PC-3 (cell line): ENCODE measurements around the gene PRUNE2.

Experiments
- CTCF ChIP-seq: fragments of 300-600 bp; sonication (generic); conservative IDR thresholded peaks from 2 replicates; pipeline ENCODE4 v1.5.1; 2017; ENCODE audit warnings: antibody characterized with exemption, low read depth, mild to moderate bottlenecking, low read length
- EZH2 ChIP-seq: fragments of 300-600 bp; sonication (generic); IDR thresholded peaks from one replicate; pipeline ENCODE4 v1.6.1; 2017; ENCODE audit warnings: antibody characterized with exemption, mild to moderate bottlenecking, low read length; ENCODE audit not compliant: unreplicated experiment
- EZH2phosphoT487 ChIP-seq: fragments of 300-600 bp; sonication (generic); IDR thresholded peaks from 2 replicates; pipeline ENCODE4 v1.6.1; 2018; ENCODE audit warnings: mild to moderate bottlenecking, antibody characterized with exemption, low read length, borderline replicate concordance

DNA sequence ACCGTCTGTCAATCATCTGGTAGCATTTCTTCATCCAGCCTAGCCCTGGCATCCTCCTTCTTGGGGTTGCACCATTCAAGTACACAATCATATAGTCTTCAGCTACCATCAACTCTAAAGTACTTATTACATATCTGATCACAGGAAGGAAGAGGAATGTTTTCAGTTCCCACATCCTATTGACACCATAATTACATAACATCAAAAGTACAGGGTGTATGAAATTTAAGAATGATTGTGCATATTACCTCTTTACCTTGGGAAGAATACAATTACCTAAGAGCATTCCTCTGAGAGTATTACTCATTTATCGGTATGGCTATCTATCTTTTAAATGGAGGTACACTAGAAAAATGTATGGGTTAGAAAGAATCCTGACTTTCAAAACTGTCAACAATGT lies 268.5 kb downstream of the PRUNE2 start:
- TF ChIP-seq EZH2phosphoT487 (no peak), CTCF (no peak), EZH2 (no peak)
